Embryonic facial prominence (tissue), 1 donor: ENCODE data around the gene RIC1.
"Not testable (repeated sequence)": the region's sequence is repeated elsewhere in the genome, so short reads cannot be mapped to it uniquely, and the experiment has no call there.

Source experiments
- DNase-seq: peaks from one replicate; pipeline ENCODE4 v3.0.0-alpha.2; 2016; ENCODE audit errors: extremely low spot score

RIC1 gene

DNA sequence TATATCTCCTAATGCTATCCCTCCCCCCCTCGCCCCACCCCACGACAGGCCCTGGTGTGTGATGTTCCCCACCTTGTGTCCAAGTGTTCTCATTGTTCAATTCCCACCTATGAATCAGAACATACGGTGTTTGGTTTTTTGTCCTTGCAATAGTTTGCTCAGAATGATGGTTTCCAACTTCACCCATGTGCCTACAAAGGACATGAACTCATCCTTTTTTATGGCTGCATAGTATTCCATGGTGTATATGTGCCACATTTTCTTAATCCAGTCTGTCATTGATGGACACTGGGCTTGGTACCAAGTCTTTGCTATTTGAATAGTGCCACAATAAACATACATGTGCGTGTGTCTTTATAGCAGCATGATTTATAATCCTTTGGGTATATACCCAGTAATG, 93.8 kb downstream of the RIC1 start:
- not testable (repeated sequence) for DNase-seq

DNA sequence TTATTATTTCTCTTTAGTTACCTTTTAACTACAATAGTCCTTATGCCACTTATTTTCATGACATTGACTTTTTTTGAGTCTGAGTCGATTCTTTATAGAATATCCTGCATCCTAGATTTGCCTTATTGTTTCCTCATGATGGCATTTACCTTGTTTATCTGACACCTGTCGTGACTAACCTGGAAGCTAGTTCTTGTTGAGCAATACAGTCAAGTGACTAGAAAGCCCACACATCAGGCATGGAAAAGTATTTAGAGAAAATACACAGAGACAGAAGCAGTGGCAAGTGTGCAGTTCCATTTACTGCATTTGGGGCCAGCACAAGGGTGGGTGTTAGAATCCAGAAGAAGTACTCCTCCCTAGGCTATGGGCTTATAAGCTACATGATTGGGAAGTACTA, 106.2 kb downstream of the RIC1 start:
- no peak for DNase-seq

DNA sequence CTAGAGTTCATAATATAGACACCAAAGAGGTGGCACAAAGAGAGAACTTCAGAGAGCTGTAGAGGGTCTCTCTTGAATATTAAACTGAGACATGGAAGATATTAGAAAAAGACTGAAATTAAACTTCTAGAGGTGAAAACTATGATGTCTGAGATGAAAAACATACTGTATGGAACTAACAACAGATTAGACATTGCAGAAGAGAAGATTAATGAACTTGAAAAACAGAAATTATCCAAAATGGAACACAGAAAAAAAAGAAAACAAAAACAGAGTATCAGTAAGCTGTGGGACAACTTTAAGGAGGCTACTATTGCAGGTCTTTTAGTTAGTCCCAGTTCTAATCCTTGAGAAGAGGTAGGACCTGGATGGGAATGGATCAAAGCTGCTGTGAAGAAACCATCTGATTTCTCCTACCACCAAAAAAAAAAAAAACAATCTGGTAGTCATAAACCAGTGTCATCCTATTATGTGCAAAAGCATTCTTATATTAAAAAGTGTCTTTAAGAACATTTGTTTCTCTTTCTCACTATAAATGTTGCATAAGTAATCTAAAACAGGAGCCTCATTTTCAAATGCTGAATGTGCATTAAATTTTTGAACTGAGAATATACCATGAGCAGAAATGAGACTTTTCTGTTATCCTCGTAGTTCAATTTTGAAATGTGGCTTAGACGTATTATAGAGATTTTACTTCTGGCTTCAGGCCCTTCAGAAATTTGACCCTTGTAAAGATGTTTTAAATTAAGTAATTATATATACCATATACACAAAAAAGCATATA, 107.8 kb downstream of the RIC1 start:
- no peak for DNase-seq

DNA sequence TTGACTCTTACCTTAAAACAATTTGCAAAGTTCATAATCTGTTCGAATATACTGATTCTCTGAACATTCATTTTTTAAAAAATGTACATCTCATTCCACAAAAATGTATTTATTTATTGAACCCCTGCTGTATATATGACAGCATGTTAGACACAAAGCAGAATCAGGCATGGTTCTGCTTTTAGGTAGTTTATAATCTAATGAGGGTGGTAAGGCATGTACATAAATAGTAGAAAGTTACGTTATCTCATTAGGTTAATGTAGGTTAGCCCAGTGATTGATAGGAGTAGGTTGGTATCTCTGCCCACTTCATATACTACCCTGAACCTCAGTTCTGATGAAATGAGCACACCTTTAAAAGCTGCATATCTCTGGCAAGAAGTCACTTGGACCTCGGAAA, 114.2 kb downstream of the RIC1 start:
- no peak for DNase-seq

DNA sequence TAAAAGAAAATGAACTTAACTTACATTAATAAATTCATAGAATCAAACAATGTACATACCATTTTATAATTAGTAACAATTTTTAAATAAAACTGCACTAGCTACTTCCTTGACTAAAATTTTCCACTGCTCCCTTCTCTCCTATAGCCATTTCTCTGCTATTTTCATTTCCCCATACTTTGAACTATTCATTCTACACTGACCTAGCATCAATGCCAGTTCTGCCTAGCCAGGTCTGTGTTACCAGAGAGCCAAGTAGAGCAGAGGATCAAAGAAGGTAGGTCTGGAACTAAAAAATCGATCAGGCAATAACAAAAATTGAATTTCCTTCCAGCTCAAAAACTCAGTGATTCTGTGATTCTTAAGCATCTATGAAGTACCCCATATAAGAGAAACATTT, 119.5 kb downstream of the RIC1 start:
- DNase-seq: no peak

DNA sequence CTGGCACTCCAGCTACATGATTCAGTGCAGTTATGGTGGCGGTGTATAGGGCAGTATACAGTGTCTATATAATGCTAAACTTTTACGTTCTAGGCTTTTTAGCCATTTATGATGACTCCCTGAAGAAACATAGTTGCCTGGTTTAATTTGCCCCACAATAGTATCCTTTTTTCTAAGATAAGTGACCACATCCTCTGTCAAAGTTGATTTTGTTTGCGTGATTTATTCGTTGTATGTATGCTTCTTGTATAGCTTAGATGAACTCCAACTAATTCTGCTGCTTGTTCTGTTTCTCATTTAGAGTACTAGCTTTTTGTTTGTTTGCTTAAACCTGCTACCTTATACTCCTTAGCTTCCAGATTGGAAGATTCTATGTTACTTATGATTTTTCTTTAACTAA, 120.4 kb downstream of the RIC1 start:
- DNase-seq: no peak

DNA sequence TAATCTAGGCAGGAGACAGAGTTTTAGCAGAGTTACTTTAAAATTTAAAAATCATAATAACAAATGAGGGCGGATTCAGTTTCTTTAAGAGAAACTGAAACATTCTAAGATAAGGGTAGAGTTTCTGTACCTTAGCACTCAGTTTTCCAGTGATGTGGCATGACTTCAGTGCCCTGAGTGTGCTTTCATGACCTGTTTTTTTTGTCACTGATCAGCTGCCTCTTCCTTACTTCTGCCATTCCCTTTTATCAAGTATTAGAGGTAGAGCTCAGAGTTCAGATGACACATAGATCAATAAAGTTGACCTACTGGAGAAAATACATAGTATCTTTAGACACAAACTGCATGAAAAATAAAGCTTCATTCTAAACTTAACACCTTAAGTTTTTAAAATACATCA, 121.7 kb downstream of the RIC1 start:
- no peak for DNase-seq

DNA sequence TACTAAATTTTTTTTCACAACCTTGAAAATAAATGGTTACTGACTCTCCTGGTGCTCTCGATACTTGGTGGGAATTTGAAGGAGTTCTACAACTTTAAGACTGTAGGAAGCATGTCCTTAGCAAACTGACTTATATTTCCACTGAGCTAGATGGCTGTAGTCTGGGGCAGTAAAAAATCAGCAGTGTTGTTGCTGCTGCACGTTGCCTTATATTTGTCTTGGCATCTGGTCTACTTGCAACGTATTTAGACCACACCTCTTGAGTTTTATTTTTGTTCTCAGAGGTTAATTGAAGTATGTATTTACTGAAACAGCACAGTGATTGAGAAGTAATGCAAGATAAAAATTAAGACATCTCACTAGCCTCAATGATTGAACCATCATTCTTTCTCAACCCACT, 127.7 kb downstream of the RIC1 start:
- DNase-seq: no peak

DNA sequence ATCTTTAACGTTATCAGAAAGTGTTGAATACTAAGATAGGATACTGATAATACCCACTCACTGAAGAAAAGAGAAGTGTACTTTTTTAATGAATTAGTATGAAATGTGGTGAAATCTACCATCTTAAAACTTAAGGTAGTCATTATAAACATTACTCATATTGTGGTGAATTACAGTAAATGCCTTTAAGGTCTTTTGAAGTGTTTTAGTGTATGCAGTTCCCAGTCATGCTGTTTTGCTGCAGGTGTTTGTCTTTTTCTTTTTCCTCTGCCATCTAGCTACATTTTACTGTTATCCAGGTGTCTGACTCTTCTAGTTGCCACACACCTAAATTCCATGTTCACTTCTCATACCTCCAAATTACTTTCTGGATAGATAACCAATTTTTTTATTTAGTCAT, 131.4 kb downstream of the RIC1 start:
- no peak for DNase-seq

DNA sequence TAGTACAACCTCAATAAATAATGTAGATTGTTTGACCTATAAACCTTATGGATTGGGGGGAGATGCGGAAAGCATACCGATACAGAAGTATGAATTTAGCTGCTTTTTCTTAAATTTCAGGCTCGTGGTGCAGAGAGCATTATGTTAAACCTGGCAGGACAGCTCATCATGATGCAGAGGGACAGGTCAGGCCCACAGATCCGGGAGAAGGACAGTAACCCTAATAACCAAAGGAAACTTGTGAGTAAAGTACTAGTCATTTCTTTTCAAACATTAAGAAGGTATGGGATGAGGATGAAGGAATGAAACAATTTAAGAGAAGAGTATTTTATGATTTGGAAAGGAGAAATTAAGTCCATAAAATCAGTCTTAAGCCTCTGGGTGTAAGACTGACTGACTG, 133.5 kb downstream of the RIC1 start:
- no peak for DNase-seq

DNA sequence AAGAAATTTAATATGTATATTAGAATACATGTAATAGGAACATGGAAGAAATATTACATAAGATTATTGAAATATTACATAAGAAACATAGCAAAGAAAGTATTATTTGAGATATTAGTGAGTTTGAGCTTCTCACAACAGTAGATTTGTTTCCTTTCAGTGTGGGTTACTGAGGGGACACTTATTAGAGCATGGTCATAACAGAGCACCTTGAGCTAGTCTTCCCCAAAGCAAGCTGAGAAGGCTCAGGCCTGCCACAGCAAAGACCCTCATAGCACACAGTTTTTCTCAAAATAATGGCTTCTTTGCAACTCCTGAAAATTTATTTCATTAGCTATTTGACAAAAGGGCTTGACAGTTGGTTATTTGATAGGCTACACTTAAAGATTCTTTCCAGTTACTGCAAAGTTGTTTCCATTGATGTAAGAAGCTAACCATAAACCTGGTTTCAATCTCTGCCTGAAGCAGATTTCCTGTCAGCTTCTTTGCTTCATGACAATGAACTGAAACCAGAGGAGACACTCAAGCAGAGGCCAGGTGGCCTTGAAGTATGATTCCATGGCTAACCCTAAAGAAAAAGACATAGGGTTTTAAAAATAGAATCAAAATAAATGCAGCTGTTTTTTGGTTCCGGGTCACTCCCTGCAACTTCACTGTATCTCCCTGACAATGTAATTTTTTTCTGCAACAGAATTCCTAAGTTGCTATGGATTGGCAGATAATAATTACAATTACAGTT, 135.4 kb downstream of the RIC1 start:
- DNase-seq: no peak

DNA sequence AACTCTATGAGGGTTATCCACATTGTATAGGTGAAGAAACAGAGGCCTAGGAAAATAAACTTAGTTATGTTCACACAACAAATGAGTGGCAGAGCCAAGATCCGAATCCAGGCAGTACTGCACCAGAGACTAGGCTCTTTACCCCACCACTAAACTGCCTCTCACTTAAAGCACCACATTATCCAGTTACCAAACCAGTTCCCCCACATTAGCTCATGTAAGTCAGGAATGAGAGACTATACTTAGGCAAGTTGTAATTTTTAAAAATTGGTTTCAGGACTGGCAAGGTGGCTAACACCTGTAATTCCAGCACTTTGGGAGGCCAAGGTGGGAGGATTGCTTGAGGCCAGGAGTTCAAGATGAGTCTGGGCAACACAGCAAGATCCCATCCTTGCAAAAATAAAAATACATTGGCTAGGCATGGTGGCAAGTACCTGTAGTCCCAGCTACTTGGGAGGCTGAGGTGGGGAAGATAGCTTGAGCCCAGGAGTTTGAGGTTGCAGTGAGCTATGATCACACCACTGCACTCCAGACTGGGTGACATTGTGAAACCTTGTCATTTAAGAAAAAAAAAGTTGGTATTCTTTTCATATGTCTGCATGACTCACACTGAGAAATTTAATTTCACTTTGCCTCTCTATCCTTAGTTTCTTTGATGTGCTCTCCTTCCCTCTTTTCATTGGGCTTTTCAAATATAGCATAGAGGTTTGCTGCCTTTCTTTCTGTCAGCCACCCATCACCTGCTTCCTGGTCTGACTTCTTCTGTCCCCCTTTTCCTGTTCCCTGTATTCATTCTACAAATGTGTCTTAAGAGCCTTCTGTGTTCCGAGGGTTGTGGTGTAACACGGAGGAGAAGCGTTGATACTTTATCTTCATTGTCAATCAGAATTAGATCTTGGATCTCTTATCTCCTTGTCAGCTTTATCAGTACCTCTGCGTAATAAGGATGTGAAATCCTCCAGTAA, 139.3 kb downstream of the RIC1 start:
- DNase-seq: no peak

DNA sequence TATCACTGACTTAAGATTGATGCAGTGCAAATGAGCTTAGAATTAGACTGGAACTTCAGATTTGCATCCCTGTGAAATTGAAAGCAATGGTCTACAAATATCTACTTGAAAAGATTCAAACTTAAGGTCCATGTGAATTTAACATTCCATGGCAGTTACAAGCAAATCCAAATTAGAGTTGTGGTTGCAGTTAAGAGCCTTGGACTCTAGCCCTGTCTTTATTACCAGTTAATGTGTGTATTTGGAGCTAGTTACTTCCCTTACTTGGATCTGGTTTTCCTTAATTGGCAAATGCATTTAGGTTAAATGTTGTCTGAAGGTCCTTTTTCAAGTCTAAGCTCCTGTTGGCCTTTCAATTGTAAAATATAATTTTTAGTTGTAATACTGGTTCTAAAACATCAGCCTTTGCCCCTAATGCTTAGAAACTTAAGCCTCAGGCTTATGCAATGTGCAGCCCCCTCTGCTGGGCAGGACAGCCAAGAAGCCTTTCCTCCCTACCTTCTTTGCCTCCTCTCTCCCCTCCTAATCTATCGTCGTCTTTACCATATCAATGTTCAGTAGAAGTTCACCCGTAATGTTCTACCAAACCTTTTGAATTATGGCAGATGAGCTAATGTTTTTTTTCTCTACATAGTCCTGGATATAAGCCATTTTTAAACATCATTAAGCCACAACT, 144.6 kb downstream of the RIC1 start:
- DNase-seq: no peak

DNA sequence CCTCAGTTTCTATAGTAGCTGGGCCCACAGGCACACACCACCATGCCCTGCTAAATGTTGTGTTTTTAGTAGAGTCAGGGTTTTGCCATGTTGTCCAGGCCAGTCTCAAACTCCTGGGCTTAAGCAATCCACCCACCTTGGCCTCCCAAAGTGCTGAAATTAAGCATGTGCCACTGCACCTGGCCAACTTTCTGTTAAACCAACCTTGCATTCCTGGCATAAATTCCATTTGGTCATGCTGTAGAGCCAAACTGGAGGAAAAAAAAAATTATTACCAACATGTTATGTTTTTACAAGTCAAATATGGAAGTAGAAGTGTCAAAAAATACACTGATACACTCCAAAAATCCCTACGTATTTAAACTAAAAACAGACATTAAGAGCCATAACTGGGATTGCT, 149.9 kb downstream of the RIC1 start:
- no peak for DNase-seq

DNA sequence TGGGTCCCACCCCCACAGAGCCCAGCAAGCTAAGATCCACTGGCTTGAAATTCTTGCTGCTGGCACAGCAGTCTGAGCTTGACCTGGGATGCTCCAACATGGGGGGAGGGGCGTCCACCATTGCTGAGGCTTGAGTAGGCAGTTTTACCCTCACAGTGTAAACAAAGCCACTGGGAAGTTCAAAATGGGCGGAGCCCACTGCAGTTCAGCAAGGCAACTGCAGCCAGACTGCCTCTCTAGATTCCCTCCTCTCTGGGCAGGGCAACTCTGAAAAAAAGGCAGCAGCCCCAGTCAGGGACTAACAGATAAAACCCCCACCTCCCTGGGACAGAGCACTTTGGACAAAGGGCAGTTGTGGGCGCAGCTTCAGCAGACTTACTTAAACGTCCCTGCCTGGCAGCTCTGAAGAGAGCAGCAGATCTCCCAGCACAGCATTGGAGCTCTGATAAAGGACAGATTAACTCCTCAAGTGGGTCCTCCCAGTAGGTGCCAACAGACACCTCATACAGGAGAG, 150.9 kb downstream of the RIC1 start:
- not testable (repeated sequence) for DNase-seq

DNA sequence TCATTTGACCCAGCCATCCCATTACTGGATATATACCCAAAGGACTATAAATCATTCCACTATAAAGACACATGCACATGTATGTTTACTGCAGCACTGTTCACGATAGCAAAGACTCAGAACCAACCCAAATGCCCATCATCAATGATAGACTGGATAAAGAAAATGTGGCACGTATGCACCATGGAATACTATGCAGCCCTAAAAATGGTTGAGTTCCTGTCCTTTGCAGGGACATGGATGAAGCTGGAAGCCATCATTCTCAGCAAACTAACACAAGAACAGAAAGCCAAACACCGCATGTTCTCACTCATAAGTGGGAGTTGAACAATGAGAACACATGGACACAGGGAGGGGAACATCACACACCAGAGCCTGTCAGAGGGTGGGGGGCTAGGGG, 154.5 kb downstream of the RIC1 start:
- not testable (repeated sequence) for DNase-seq

DNA sequence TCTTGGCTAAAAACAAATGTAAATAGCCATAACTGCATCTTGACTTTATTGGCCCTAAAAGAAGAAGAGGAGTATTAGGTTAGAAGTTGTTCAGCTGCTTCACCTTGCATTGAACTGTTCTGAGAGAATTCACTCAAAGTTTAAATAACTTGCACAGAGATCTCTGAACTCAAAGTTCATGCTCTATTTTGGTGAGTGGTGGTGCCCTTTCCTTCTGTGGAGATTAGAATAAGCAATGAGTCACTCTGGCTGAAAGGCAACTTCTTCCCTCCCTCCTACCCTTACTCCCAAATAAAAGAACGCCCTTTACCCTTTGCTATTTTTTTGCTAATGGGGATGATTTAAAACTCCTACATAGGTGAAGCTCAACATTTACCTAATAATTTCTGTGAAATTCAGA, 155.1 kb downstream of the RIC1 start:
- no peak for DNase-seq

DNA sequence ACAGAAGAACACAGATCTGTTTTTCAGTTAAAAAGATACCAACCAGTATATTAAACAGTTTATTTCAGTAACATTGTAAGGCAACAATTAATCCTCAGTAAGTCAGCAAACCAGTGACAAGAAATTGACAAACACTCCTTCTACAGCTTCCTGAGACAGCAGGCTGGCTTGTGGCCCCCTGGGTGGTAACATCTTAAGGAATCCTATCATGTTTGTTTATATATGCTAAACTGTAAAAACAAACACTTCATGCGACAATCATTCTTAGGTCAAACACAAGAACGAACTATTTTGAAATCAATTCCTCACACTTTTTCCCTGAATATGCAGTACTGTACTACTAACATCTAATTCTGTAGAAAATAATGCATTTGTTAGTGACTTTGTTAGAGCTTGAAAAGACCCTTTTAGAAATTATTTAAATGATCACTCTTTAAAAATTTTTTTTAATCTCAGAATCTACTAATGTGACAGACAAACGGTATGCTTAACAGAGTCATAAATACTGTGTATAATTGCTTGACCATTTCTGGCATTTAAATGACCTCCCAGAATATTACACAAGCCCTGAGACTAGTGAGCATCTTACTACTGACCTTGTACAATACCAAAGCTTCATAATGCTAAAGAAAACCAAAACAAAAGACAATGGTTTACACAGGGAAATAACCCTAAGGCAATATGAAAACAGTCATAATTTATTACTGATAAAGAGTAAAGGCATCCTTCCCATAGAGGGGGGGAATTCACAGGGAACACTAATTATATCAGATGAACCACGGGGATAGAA, 155.8 kb downstream of the RIC1 start:
- no peak for DNase-seq

DNA sequence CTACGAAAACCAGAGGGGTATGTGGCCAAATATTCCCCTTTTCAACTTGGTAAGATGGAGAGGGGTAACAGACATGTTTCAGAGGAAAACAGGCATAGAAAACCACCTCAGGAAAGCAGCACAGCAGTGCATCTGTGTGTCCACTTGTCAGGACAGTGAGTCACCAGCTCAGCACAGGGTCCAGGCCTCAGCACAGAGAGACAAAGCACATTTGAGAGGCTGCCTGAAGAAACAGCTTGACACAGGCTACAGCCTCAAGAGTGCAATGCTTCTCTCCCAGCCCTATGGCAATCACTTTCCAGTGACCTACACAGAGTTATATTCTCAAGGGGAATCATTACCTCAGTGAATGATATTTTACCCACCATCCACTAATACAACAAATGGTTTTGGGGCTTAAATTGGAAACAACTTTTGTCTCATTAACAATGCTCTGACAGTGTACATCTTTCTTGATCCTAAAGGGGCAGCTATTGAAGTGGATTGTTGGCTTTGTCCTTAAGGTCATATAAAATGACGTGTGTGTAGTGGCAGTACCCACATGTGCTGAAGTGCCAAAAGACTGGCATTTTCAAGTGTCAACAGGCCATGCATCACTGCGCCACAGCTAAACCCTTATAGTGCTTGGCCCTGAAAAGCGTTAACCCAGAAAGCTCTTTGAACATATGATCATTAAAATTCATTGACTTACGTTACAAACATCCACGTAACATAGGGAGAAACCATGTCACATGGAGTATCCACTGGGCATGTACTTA, 157.6 kb downstream of the RIC1 start:
- DNase-seq: no peak

DNA sequence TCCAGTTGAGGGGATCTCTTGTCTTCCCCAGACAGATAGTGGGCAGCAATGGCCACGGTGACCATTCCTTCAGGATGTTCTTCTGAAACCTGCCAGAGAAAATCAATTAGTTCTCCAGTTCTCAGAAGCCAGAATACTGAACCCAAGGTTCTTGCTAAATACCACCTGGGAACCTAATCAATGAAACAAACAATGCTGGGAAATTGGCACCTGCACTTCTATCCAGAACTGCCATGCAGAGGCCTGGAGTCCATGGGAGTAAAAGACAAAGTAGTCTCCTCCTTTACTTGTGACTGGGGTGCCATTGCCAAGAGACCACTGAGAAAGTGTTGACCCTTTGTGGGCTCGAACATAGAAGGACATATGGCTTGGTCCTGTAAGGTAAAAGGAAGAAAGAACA, 158.3 kb downstream of the RIC1 start:
- no peak for DNase-seq
